ENCODE data around the gene CTIF.
"Not testable (repeated sequence)": the region's sequence is repeated elsewhere in the genome, so short reads cannot be mapped to it uniquely, and the experiment has no call there.

The CTIF gene

DNA sequence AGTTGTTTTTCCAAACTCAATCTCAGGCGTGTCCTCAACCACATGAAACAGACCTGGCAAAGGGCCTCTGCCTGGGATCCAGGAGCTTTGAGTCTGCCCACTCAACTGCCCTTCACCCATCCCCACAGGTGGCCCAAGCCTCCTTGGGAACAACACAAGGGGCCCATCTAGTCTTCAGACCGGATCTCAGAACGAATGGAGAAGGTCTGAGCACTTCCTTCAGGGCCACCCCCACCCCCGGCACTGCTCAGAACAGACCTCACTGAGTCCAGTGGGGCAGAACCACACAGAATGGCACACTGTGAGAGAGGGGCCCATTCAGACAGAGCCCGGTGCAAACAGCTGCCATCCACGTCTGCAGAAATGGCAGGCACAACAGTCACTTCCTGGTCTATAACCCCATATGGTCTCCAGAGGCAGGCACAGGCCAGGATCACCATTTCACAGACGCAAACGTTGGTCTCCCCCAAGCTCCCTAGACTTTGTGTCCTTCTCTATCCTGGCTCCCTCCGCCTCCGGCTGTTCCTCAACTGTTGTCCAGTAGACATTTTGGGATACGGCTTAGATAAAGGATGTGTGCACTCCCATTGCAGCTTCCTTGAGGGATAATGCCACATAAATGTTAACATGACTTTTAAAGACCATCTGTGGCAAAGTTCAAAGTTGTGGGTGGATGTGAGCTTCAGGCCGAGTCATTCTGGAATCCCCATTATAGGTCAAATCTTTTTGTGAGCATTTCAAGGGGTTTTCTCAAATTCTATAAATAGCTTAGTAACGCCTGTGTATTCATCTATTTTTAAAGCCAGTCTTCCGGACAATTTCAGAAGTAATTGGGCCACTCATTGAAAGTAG lies 262.3 kb downstream of the CTIF start:
- no peak for DNase-seq (ENCODE audit: low read depth, low spot score)

DNA sequence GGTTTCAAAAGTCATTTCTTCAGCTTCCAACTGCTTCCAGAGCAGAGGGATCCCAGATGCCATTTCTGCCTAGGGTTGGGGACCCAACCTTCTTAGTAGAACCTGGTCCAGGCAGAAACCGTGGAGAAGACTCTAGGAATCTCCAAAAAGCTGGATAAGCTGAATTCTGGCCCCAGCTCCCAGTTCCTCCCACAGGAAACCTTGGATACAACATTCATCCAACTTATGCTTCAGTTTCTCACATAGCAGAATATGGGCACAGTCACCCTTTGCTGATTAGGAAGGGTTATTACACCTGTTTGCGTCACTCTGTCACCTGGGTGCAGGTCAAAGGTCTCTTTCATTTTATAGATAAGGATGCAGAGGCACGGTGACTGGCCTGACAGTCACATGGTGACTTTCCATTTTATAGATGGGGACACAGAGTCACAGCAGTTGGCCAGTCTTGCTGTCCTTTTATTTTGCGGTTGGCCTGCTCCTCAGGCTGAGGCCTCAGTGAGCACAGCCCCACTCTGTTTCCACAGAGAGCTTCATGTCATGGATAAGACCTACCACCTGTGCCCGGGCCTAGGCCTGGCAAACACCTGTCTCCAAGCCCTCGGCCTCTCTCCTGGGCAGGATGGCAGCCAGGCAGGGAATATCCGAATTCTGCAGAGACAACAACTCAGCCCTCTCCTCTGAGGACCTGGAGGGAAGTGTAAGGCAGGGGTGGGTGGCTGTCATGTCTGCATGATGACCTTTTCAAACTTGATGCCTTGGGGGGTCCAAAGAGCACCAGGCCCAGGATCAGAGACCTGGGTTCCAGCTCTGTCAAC lies 263.1 kb downstream of the CTIF start:
- no peak for DNase-seq (ENCODE audit: low read depth, low spot score)

DNA sequence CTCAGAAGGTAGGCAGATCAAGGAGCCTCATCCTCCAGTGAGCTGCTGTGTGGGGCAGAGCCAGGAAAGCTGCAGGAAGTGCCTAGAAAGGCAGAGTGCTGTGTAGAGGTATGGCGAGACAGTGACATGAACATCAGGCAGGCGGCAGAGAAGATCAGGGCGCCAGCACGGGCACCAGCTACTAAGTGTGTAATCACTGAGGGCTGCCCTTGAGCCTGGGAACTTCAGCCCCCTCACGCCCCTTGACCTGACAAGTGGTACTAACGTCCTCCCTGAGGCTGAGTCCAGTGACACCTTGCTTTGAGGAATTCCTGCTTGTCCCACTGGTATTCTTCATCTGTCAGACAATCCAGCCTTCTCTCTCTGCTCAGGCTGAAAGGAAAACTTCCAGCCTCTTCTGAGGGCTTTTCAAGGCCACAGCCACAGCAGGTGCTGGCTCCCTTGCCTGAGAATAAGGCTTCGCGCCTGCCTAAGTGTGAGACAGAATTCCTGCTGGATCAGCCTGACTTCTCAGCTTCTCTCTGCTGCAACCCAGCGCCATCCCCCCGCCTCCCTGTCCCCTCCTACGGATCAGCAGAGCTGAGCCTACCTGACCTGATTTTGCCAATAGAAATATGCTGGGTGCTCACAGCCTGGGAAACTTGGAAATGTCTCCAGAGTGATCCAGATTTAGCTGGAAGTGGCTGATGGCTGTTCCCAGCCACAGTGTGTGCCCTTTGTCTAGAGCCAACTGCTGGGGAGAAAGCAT lies 263.9 kb downstream of the CTIF start:
- DNase-seq (ENCODE audit: low read depth, low spot score): no peak

DNA sequence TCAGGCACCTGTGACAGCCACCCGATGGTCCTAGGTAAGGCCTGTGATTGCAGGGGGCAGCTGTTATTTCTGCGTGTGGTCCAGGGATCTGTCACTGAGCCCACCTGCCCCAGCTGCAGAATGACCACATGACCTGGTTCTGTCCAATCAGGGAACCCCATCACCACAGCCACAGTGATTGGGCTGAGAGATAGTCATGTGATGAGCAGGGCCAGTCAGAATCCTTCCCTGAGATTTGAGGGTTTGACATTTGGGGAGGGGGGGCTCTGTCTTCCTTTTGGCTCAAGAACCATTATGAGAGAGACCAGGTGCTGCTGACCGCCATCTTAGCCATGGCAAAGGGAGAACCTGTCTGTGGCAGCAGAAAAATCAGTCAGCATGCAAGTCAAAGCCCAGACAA lies 264.7 kb downstream of the CTIF start:
- DNase-seq (ENCODE audit: low read depth, low spot score): no peak

DNA sequence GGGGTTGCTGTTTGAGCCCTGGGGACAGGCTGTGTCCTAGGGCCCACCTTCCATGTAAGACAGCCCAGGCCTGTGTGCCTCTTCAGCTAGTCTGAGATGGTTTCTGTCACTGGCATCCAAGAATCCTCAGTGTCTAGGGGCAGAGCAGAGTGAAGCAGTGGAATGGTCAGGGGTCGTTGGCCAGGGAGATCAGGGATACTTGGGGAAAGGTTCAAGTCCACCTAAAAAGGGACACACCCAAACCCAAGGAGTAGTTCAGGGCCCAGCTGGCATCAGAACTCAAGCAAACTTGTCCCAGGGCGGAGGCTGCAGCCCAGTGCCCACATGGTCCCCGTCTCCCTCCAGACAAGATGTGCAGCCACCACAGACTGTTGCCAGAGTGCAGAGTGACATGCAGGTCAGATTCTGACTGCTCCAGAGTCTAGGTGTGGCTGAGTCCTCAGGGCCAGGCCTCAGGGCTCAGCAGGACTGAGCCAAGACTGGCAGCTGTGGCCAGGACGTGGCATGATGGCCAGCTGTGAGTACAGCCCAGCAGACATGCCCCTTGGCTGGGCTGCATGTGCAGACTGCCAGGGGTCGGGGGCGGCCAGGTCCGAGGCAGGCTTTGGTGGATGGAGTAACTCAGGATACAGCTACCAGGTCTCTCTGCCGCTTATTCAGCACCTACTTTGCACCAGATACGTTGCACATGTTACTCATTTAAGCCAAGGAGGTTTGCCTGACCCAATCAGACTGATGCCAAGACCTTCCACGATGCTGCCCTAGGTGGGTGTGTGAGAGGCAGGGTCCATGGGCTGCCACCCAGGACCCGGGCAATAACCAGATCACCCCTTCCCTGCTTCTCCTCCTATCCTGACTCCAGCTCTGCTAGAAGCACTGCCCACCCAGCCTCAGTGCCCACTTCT lies 265.4 kb downstream of the CTIF start:
- no peak for DNase-seq (ENCODE audit: low read depth, low spot score)

DNA sequence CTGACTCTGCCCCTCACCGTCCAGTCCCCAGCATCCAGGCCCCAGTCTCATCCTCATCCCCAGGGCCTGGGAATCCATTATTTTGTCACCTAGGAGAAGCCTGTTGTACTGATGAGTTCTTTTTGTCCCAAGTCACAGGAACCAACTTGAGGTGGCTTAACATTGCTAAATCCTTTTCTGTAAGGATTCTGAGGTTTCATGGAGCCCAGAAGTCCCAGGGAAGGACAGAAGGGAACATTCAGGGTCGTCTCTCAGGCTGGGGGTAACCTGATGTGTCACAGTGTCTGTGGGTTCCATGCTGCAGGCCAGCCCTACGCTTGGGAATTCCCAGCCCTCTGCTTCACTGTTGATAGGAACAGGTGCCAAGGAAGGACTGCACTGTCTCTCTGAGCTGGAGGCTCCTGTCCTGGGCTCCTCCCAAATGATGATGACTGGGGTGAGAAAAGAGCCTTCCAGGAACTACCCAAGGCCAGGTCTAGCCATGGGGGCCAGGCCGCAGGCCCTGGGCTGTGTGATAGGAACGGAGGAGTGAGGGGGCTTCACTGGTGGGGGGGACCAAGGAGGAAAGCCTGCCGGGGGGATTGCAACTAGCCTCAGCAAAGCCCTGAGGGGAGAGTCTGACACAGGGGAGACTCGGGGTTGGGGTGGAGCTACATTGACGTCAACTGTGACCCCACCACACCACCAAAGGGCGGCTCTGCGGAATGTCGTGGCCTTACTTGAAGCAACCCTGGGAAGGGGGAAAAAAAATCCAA lies 266.2 kb downstream of the CTIF start:
- DNase-seq (ENCODE audit: low read depth, low spot score): no peak

DNA sequence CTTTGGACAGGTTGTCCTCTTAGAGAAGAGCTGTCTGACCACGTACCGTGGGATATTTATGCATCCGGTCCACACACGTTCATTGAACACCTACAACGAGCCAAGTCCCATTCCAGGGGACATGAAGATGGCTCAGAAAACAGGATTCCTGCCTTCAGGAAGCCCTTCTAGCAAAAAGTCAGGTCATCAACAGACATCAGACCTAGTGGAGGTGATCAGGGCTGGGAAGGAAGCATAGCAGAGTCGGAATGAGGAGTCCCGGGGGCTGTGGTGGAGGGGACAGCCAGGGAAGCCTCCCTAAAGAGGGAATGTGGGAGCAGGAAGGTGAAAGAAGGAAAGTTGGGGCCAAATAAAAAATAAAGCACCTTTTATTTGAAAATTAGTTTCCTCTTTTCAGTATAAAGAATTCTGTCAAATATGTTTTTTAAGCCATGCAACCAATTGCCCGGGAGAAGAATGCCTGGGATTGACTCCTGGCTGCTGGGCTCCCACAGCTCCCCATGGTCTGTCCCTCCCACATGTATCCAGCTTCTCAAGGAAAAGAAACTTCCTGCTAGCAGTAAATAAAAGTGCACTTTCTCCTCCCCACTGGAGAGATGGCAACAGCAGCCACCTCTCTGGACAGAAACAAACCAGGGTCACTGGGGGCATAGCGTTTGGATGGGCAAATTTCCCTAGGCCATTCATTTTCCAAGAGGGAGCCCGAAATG lies 267.1 kb downstream of the CTIF start:
- DNase-seq (ENCODE audit: low read depth, low spot score): no peak

DNA sequence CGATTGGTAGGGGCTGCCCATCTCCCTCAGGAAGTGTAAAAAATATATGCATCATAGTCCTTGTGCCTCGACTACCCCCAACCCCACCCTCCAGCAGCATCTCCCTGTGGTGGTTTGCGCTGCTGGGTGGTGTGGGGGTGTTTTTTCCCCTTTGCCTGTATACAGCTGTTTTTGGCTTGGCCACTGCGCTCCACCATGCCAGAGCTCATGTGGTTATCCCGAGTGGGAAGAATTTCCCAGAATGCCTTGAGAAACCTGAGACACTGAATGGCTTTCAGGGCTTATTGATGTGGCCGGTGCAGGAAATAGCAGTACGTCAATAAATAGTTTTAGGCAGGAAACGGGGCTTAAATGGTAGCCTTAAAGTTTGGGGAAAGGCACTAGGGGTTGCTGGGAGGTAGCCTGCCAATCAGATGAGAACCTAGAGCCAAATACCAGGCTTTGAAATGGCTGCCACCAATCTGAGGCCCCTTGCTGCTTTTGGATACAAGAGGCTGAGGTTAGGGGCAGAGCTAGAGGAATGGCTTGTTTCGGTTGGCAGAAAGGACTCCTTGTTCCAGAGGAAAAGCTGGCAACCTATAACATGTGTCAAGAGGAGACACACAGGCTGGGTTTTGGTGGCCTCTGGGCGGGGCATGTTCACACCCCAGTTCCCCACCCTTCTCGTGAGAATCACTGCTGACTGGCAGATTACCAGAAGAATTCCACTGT lies 267.9 kb downstream of the CTIF start:
- no peak for DNase-seq (ENCODE audit: low read depth, low spot score)

DNA sequence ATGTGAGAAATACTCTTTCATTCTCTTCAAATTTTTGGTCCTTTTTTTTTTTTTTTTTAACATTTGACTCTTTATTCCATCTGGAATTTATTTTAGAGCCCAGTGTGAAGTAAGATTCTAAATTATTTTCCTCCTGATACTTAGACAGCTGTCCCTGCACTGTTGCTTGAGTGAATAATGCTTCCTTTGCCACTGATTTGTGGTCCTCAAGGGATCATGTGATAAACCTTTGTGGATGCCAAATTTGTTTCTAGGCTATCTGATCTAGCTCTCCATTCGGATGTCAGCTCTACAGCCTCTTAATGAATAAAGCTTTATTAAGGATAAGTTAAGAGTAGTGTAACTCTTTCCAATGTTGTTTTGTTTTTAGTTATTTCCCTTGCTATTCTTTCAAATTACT lies 269.6 kb downstream of the CTIF start:
- DNase-seq (ENCODE audit: low read depth, low spot score): no peak

DNA sequence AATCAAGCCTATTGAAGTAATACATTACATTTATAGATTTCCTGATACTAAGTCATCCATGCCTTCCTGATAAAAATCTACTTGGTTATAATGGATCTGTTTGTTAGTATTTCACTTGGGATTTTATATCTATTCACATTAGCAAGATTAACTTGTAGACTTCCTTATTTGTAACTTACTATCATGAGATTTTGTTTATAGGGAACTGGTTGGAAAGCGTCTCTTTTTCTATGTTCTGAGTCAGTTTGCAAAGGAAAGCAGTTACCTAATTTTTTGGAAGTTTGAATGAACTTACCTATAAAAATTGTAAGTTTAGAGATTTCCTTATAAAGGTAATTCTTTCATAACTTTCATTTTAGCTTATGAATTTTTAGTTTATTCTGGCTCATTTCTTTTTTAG lies 270.5 kb downstream of the CTIF start:
- DNase-seq (ENCODE audit: low read depth, low spot score): no peak

DNA sequence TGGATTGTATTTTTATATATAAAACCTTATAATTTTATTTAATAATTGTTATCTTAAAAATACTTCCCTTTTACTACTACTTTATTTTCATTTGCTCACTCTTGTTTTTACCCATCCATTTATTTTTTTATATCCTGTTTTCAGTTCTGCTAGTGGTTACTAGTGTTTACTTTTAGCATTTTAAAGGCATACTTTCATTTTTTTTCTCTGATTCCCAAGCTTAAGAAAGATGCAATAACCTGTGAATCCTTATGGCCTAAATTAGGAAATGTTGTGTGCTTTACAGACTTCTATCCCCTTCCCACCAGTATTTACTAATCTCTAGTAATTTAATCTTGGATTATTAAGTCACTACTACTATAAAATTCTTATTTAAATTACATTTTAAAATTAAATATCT lies 272.0 kb downstream of the CTIF start:
- DNase-seq (ENCODE audit: low read depth, low spot score): no peak

DNA sequence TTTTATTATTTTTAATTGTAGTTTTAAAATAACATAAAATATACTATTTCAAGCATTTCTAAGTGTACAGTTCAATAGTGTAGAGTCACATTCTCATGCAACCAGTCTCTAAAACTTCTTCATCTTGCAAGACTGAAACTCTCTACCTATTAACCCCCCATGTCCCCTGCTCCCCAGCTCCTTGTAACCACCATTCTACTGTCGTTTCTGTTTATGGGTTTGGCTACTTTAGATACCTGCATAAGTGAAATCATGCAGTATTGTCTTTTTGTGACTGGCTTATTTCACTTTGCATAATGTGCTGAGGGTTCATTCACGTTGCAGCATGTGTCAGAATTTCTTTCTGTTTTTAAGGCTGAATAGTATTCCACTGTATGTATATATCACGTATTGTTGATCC lies 272.6 kb downstream of the CTIF start:
- no peak for DNase-seq (ENCODE audit: low read depth, low spot score)

DNA sequence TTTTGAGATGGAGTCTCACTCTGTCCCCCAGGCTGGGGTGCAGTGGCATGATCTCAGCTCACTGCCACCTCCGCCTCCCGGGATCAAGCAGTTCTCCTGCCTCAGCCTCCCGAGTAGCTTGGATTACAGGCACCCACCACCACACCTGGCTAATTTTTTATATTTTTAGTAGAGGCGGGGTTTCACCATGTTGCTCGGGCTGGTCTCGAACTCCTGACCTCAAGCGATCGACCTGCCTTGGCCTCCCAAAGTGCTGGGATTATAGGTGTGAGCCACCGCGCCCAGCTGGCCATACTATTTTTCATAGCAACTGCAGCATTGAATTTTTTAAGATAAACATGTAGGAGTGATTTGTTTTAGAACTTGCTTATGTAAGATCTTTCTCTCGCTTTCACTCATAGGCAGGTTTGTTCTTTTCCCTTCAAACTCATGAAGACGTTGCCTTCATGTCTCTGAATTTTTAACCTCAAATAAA lies 273.2 kb downstream of the CTIF start:
- not testable (repeated sequence) for DNase-seq (ENCODE audit: low read depth, low spot score)

DNA sequence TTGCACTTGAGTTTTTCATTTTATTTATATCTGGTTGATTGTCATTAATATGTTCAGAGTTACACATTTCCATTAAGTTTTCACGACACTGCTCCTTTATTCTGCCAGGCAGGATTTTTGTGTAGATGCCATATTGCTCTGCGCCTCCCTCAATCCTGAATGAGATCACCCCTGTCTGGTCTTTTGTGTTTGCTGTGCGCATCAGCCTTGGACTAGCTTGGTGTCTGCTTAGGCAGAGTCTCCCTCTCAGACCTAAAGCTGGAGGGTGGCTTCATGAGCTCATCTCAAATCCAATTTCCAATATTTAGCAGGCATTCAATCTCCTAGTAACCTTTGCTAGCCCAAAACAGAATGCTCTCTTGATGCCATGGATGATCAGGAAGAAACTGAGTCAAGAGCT lies 274.5 kb downstream of the CTIF start:
- no peak for DNase-seq (ENCODE audit: low read depth, low spot score)

DNA sequence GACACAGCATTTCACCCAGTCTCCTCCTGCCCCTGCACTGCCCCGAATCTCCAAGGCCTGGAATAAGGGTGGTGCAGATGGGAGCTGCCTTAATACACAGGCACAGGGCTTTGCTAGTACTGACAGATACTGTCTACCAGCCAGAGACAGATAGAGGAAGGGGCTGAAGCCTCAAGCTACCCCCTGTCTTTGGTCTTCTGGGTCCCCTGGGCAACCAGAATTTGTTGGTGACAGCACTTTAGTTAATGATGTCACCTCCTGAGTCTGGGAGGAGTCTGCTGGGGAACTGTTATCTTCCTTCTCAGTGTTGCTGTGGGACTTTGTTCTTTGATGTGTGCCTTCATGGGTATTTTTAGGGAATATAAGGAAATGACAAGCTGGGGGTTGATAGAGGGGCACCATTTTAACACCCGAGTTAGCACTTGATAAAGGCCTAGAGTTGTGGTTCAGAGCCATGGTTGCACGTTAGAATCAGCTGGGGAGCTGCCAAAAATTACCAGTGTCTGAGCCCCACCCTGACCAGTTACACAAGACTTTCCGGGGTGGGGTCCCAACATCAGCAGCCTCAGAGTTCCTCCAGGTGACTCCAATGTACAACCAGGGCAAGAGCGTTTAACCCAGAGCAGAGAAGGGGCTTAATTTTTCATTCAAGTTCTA lies 275.1 kb downstream of the CTIF start:
- no peak for DNase-seq (ENCODE audit: low read depth, low spot score)

DNA sequence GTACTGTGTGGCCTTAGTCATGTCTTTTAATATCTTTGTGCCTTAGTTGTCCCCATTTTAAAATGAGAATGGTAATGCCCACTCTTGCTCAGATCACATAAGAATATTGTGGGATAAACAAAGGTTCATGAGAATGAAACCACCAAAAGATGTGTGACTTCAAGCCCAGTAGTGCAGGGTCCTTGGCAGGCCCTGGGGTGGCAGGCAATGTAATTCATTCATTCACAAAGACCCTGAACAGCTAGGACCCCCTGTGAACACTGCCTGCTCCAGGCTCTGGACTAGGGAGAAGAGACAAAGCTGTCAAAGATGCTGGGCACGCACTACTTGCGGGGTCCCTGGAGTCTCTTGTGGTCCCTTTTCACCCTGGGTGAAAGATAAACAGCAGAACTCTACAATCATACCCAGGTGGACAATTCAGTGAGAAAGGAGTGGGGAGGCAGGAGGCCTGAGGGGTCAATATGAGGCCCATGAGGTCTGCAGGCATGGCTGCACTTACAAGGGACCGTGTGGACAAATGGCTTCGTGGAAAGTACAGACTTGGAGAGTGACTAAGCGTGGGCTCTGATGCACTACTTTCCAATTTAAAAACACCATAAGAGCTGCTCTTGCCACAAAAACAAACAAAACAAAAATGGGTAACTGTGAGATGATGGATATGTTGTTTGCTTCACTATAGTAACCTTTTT lies 275.8 kb downstream of the CTIF start:
- no peak for DNase-seq (ENCODE audit: low read depth, low spot score)

DNA sequence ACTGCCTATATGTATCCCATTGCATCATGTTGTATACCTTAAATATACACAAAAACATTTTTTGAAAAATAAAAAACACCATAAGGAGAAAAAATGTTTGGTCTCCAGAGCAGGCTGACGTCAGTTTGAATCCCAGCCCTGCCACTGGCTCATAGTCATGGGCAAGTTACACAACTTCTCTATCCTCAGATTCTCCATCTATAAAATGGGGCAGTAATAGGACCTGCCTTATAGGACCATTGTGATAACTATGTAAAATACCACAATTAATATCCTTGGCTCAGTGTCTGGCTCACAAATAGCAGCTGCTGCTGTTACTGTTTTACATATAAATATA lies 276.3 kb downstream of the CTIF start:
- no peak for DNase-seq (ENCODE audit: low read depth, low spot score)

Measured in smooth muscle cell of the brain vasculature (primary cell).